Smooth muscle cell of the brain vasculature (primary cell): Measurements from ENCODE around the gene HES6.
A peak's percentile ranks its signal among the peaks of the same experiment; 100 is the strongest.

Source experiments
- DNase-seq: peaks from one replicate; pipeline ENCODE4 v3.0.0-alpha.2; 2012; ENCODE audit warnings: low read depth, low spot score

HES6 gene

GRCh38 chr2:238239863-238240756 is at the start of gene HES6:
Gene HES6, minus strand, starts transcription at chr2:238240038. Its CDS starts 133 bp downstream, at chr2:238239905.
- DNase-seq: peak; percentile 41

GRCh38 chr2:238289574-238289973 is 49.7 kb upstream of the HES6 start:
- DNase-seq: no peak

GRCh38 chr2:238288650-238289573 is 49.1 kb upstream of the HES6 start:
- DNase-seq: peak; percentile 95

- no peak for DNase-seq
Measured at GRCh38 chr2:238287737-238288649, 48.2 kb upstream of the HES6 start, which contains the start of gene PER2. Gene PER2, minus strand, starts transcription at chr2:238288610. Its CDS starts 10,674 bp downstream, at chr2:238277936.

GRCh38 chr2:238286987-238287736 is 47.3 kb upstream of the HES6 start:
- DNase-seq: no peak

GRCh38 chr2:238286551-238286950 is 46.7 kb upstream of the HES6 start:
- no peak for DNase-seq

GRCh38 chr2:238286095-238286494 is 46.3 kb upstream of the HES6 start:
- DNase-seq: no peak

GRCh38 chr2:238285653-238286082 is 45.8 kb upstream of the HES6 start:
- peak; percentile 56 for DNase-seq

GRCh38 chr2:238284802-238285515 is 45.1 kb upstream of the HES6 start:
- no peak for DNase-seq

GRCh38 chr2:238282861-238283738 is 43.3 kb upstream of the HES6 start:
- DNase-seq: no peak

- no peak for DNase-seq
Measured at GRCh38 chr2:238281826-238282480, 42.1 kb upstream of the HES6 start.

- DNase-seq: no peak
Measured at GRCh38 chr2:238280083-238280825, 40.4 kb upstream of the HES6 start.

GRCh38 chr2:238279324-238279682 is 39.5 kb upstream of the HES6 start:
- no peak for DNase-seq

- no peak for DNase-seq
Measured at GRCh38 chr2:238278626-238279323, 38.9 kb upstream of the HES6 start.

GRCh38 chr2:238277695-238278094 is 37.9 kb upstream of the HES6 start:
- no peak for DNase-seq

- DNase-seq: no peak
Measured at GRCh38 chr2:238274152-238274865, 34.5 kb upstream of the HES6 start.
